ENCODE measurements around the gene OR8G5. TPM values are rescaled to one million over a fixed set of nuclear protein-coding genes. Genes with fewer than 3 reads are reported as not detected.

The OR8G5 gene
- polyA plus RNA-seq, 1 experiment: not detected

GRCh38 chr11:124285610-124286344, 29.6 kb downstream of the OR8G5 start:
- Histone ChIP-seq H3K27me3 (ENCODE audit: control insufficient read depth, insufficient read depth, low read length) (no peaks in the 10 kb centered on the region), H3K9me3 (ENCODE audit: control insufficient read depth, insufficient read depth, low read length) (no peaks in the 10 kb centered on the region), H3K4me3 (ENCODE audit: low read depth, low read length) (no peak overlapping the region), H3K27ac (ENCODE audit: low read depth, low read length) (no peak overlapping the region)
- ChIA-PET CTCF (no interaction called here), POLR2A (interaction anchor here (1.0 kb wide), 1 partner anchor 171 kb away, joined by 3 read pairs; the partner anchor contains the start of gene VWA5A)
- no peak for TF ChIP-seq CTCF (IDR thresholded peaks at IDR 0.05; ENCODE audit: low read depth, low read length)
- DNase-seq (ENCODE audit: low read depth, low spot score): peak; percentile 59

DNA sequence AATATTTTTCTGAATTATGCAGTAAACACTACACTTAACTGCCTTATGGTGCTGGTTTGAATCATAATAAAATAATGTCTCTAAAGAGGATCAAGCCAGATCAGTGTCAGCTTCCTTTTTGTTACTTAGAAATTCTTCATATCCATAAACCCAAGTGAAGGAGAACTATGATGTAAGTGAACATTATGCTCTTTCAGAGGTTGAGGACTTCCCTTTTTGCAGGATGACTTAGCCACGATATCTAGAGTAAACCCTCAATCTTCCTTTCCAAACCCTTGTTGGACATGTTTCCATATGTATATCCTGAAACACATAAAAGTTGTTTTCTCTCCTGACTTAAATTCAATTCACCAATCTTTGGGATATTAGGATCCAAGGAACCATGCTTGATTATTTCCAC, 38.5 kb downstream of the OR8G5 start:
- Histone ChIP-seq H3K4me3 (ENCODE audit: low read depth, low read length) (no peak overlapping the region), H3K9me3 (ENCODE audit: control insufficient read depth, insufficient read depth, low read length) (no peaks in the 10 kb centered on the region), H3K27ac (ENCODE audit: low read depth, low read length) (no peak overlapping the region), H3K27me3 (ENCODE audit: control insufficient read depth, insufficient read depth, low read length) (no peaks in the 10 kb centered on the region)
- CTCF ChIA-PET: no interaction called here
- POLR2A ChIA-PET: no interaction called here
- TF ChIP-seq CTCF (IDR thresholded peaks at IDR 0.05; ENCODE audit: low read depth, low read length): no peak
- no peak for DNase-seq (ENCODE audit: low read depth, low spot score)

- POLR2A ChIA-PET: no interaction called here
- CTCF ChIA-PET: no interaction called here
- DNase-seq (ENCODE audit: low read depth, low spot score): no peak
- TF ChIP-seq CTCF (IDR thresholded peaks at IDR 0.05; ENCODE audit: low read depth, low read length): no peak
- no peak overlapping the region for H3K4me3 ChIP-seq (ENCODE audit: low read depth, low read length)
- H3K27ac ChIP-seq (ENCODE audit: low read depth, low read length): no peak overlapping the region
- no peaks in the 10 kb centered on the region for H3K27me3 ChIP-seq (ENCODE audit: control insufficient read depth, insufficient read depth, low read length)
- no peaks in the 10 kb centered on the region for H3K9me3 ChIP-seq (ENCODE audit: control insufficient read depth, insufficient read depth, low read length)
Measured at GRCh38 chr11:124296016-124296415, 39.8 kb downstream of the OR8G5 start.

GRCh38 chr11:124297921-124298320, 41.7 kb downstream of the OR8G5 start:
- Histone ChIP-seq H3K27ac (ENCODE audit: low read depth, low read length) (no peak overlapping the region), H3K9me3 (ENCODE audit: control insufficient read depth, insufficient read depth, low read length) (no peaks in the 10 kb centered on the region), H3K27me3 (ENCODE audit: control insufficient read depth, insufficient read depth, low read length) (no peaks in the 10 kb centered on the region), H3K4me3 (ENCODE audit: low read depth, low read length) (no peak overlapping the region)
- no peak for DNase-seq (ENCODE audit: low read depth, low spot score)
- ChIA-PET CTCF (interaction anchor here (0.9 kb wide), 1 partner anchor 104 kb away, joined by 3 read pairs; no protein-coding TSS in a partner anchor), POLR2A (no interaction called here)
- TF ChIP-seq CTCF (IDR thresholded peaks at IDR 0.05; ENCODE audit: low read depth, low read length): no peak

GRCh38 chr11:124301548-124301947, 45.4 kb downstream of the OR8G5 start:
- no peak for DNase-seq (ENCODE audit: low read depth, low spot score)
- ChIA-PET POLR2A (no interaction called here), CTCF (no interaction called here)
- H3K9me3 ChIP-seq (ENCODE audit: control insufficient read depth, insufficient read depth, low read length): no peaks in the 10 kb centered on the region
- no peak overlapping the region for H3K27ac ChIP-seq (ENCODE audit: low read depth, low read length)
- TF ChIP-seq CTCF (IDR thresholded peaks at IDR 0.05; ENCODE audit: low read depth, low read length): no peak
- H3K27me3 ChIP-seq (ENCODE audit: control insufficient read depth, insufficient read depth, low read length): no peaks in the 10 kb centered on the region
- H3K4me3 ChIP-seq (ENCODE audit: low read depth, low read length): no peak overlapping the region
